RWPE2 (cell line): ENCODE measurements around the gene ARHGEF7.

Source experiments
- ATAC-seq: fragments of 200-7000 bp; cut with Tn5 transposase; 3 replicates; pipeline ENCODE4 v1.9.1; 2021; ENCODE audit warnings: low read depth
- DNase-seq: peaks from one replicate; pipeline ENCODE4 v3.0.0-alpha.2; 2020; ENCODE audit warnings: low spot score
- H3K27ac ChIP-seq: fragments of 450-650 bp; 2 replicates; pipeline ENCODE4 v1.5.1; 2017; ENCODE audit warnings: mild to moderate bottlenecking; ENCODE audit not compliant: poor library complexity, severe bottlenecking
- H3K27me3 ChIP-seq: fragments of 250-450 bp; sonication (Bioruptor Pico); 2 replicates; pipeline ENCODE4 v1.5.1; 2021; ENCODE audit warnings: mild to moderate bottlenecking, moderate library complexity; ENCODE audit not compliant: insufficient read depth, poor library complexity, severe bottlenecking
- H3K36me3 ChIP-seq: fragments of 250-450 bp; sonication (Bioruptor Pico); 2 replicates; pipeline ENCODE4 v1.5.1; 2020; ENCODE audit warnings: low read depth, mild to moderate bottlenecking, moderate library complexity
- H3K4me1 ChIP-seq: fragments of 250-450 bp; sonication (Bioruptor Pico); 2 replicates; pipeline ENCODE4 v1.5.1; 2021; ENCODE audit warnings: mild to moderate bottlenecking, moderate library complexity; ENCODE audit not compliant: insufficient read depth, poor library complexity, severe bottlenecking
- H3K4me3 ChIP-seq: fragments of 250-450 bp; sonication (Bioruptor Pico); 2 replicates; pipeline ENCODE4 v1.5.1; 2021; ENCODE audit warnings: mild to moderate bottlenecking, moderate library complexity; ENCODE audit not compliant: severe bottlenecking
- H3K9me3 ChIP-seq: fragments of 250-450 bp; sonication (Bioruptor Pico); 2 replicates; pipeline ENCODE4 v1.5.1; 2021; ENCODE audit warnings: mild to moderate bottlenecking, moderate library complexity; ENCODE audit not compliant: severe bottlenecking
- CTCF ChIP-seq: fragments of 450-650 bp; IDR thresholded peaks from one replicate; pipeline ENCODE4 v1.5.1; 2017; ENCODE audit warnings: mild to moderate bottlenecking, moderate library complexity; ENCODE audit not compliant: poor library complexity, severe bottlenecking

Gene ARHGEF7

GRCh38 chr13:111204438-111205177, 89.5 kb downstream of the ARHGEF7 start:
- Histone ChIP-seq H3K9me3 (no peaks in the 10 kb centered on the region), H3K4me3 (no peak overlapping the region), H3K36me3 (no peaks in the 10 kb centered on the region), H3K4me1 (peaks cover 25% of the 10 kb centered on the region), H3K27me3 (no peaks in the 10 kb centered on the region), H3K27ac (no peak overlapping the region)
- no peak for DNase-seq
- TF ChIP-seq CTCF = no peak
- ATAC-seq = peak; percentile 51; the same call in 1 of the 3 replicates

- no peaks in the 10 kb centered on the region for H3K36me3 ChIP-seq
- no peak overlapping the region for H3K4me3 ChIP-seq
- H3K9me3 ChIP-seq = no peaks in the 10 kb centered on the region
- peaks cover 33% of the 10 kb centered on the region for H3K4me1 ChIP-seq
- ATAC-seq = no peak
- H3K27me3 ChIP-seq = no peaks in the 10 kb centered on the region
- H3K27ac ChIP-seq = no peak overlapping the region
- no peak for TF ChIP-seq CTCF
- DNase-seq = no peak
These were observed 91.0 kb downstream of the ARHGEF7 start for GRCh38 chr13:111206148-111206547.

- H3K36me3 ChIP-seq = no peaks in the 10 kb centered on the region
- H3K27ac ChIP-seq = peak overlapping the region; percentile 6
- ATAC-seq = no peak
- TF ChIP-seq CTCF = no peak
- DNase-seq = no peak
- H3K9me3 ChIP-seq = no peaks in the 10 kb centered on the region
- peaks cover 9% of the 10 kb centered on the region for H3K4me1 ChIP-seq
- no peak overlapping the region for H3K4me3 ChIP-seq
- H3K27me3 ChIP-seq = no peaks in the 10 kb centered on the region
These were observed 94.5 kb downstream of the ARHGEF7 start for GRCh38 chr13:111209613-111210012.

GRCh38 chr13:111210091-111210490, 95.0 kb downstream of the ARHGEF7 start:
- H3K27me3 ChIP-seq = no peaks in the 10 kb centered on the region
- H3K4me3 ChIP-seq = no peak overlapping the region
- TF ChIP-seq CTCF = no peak
- H3K4me1 ChIP-seq = peaks cover 8% of the 10 kb centered on the region
- H3K27ac ChIP-seq = peak overlapping the region; percentile 6
- H3K36me3 ChIP-seq = no peaks in the 10 kb centered on the region
- no peaks in the 10 kb centered on the region for H3K9me3 ChIP-seq
- no peak for DNase-seq
- ATAC-seq = no peak
